PC-3 (cell line): ENCODE data around the gene ENTREP3.

Source experiments
- CTCF ChIP-seq: fragments of 300-600 bp; sonication (generic); conservative IDR thresholded peaks from 2 replicates; pipeline ENCODE4 v1.5.1; 2017; ENCODE audit warnings: antibody characterized with exemption, low read depth, mild to moderate bottlenecking, low read length
- EZH2 ChIP-seq: fragments of 300-600 bp; sonication (generic); IDR thresholded peaks from one replicate; pipeline ENCODE4 v1.6.1; 2017; ENCODE audit warnings: antibody characterized with exemption, mild to moderate bottlenecking, low read length; ENCODE audit not compliant: unreplicated experiment
- EZH2phosphoT487 ChIP-seq: fragments of 300-600 bp; sonication (generic); IDR thresholded peaks from 2 replicates; pipeline ENCODE4 v1.6.1; 2018; ENCODE audit warnings: mild to moderate bottlenecking, antibody characterized with exemption, low read length, borderline replicate concordance

DNA sequence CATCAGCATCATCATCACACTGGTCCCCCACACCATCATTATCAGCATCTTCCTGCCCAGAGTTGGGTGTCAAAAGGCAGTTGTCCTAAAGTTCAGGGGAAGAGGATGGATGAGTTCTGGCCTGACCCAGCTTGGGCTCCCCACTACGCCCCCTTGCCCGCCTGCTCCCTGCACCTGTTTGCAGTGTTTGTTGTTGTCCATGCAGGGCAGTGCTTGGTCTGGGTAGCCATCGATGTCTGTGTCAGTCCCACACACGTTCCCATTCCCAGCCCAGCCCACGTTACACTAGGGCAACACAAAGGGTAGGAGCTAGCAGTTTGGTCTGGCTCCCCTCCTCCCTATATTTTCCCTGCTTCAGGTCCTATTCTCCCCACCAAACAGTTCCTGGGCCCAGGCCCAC, 54.4 kb downstream of the ENTREP3 start:
- TF ChIP-seq EZH2 (no peak), CTCF (no peak), EZH2phosphoT487 (no peak)
